CD4-positive, alpha-beta T cell treated with Interleukin-15 for 4 hours (primary cell): ENCODE data around the gene NFIA.

Experiments
- DNase-seq: peaks from one replicate; pipeline ENCODE4 v3.0.0-alpha.2; 2020; ENCODE audit warnings: low spot score

The NFIA gene

GRCh38 chr1:61299463-61299862 is 217.1 kb downstream of the NFIA start:
- DNase-seq, result no peak

DNA sequence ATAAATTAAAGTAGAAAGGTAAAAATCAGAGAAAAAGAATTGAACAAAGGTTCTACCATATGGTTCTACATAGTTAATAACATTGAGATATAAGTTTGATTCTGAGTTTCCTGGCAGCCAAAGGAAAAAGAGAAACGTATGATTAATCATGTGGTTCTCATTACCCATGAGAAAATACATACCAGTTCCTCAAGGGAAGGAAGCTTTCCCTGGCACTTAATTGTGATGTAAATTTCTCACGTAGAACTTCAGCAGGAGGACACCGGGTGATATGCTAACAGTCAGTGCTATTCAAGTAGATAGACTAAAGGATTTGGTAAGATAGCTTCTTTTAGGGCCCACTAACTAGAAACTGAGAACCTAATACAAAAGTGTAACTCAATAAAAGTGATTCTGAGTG is 218.5 kb downstream of the NFIA start:
- DNase-seq, result no peak

- peak; percentile 12 for DNase-seq
Observed at GRCh38 chr1:61301824-61302657, 219.7 kb downstream of the NFIA start.

GRCh38 chr1:61307422-61308142 is 225.2 kb downstream of the NFIA start:
- no peak for DNase-seq

DNA sequence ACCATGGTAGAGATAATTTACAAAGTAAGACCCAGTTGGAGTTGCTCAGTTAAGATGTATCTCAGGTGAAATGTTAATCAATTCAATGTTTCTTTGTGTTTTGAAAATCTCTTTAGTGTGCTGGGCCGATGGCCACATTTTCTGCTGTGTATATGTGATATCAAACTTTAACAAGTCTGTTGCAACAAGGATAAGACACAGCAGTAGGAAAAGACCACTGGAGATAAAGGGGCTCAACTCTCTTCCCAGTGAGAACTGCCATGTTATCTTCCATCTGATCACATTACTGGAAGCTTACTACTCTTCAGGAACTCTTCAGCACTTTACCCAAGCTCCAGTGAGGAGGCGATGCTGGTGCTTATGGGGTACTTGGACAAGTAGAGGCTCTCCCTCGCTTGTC is 227.7 kb downstream of the NFIA start:
- DNase-seq, result no peak

DNA sequence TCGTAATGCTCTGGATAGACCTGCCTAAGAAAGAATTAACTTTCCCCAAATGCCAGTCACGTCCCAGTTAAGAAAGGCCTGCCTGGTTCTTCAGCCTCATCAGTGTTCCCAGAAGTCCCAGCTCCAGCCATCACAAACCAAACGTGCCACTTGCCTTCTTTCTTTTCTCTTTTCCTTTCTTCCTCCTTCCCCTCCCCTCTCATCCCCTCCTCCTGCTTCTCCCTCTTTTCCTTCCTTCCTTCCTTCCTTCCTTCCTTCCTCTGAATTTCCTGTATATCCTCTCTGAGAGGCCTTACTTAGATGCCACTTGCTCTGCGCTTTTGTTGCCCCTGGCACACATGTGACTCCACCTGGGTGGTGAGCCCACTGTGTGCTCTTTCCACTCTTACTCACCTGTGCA is 228.2 kb downstream of the NFIA start:
- DNase-seq, result no peak

- DNase-seq, result no peak
Observed at GRCh38 chr1:61313906-61314422, 231.6 kb downstream of the NFIA start.

GRCh38 chr1:61315011-61315410 is 232.7 kb downstream of the NFIA start:
- no peak for DNase-seq

GRCh38 chr1:61316493-61316892 is 234.1 kb downstream of the NFIA start:
- DNase-seq, result no peak

DNA sequence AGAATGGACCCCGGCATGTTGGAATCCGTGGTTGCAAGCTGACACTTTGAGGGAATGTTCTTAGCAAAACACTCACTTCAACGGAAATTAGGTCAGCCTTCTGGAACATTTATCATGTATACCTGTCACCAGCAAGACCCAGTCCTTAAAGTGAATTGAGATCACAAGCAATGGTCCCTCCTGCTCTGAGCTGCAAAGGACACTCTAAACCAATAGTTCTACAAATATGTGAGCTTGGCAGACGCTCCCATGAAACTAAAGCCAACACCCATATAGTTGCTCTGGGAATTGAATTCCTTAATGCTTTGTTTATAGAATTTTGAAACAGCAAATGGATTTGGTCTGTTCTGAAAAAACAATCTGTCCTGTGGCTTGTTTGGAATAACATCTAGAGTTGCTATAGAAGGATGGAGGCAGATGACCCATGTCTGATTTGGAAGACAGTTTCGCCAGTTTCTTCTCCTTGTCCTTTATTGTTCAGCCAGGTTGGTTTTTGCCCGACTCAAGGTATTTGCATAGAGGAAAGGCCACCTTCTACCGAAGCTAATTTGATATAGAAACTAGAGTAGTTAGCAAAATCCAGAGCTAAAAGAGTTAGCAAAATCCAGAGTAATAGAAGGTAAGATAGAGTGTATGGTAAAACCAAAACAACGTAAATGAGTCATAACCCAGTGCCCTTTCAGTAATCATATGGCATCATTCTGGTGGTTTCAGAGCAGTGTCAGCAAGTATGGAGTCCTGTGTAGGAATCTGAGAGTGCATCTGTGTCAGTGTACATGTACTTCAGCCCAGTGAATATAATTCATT is 236.2 kb downstream of the NFIA start:
- DNase-seq, result no peak

DNA sequence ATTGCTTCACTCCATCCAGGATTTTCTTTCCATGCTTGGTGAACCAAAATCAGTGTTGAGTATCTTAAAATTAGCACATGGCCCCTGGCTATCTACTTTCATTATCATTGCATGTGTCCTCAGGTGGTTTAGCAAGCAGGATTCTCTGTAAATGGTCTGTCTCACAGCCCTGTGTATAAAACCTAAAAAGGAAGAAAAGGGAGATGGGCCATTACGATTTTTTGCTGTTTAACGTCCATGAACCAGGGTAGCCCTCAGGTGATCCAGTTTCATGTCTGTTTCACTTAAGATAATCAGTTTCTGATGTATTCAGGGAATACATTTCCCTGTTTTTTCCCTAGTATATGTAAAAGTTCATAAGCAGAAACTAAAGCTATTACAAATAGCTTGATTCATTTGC is 238.2 kb downstream of the NFIA start:
- DNase-seq, result no peak

- no peak for DNase-seq
Observed at GRCh38 chr1:61322008-61322744, 239.8 kb downstream of the NFIA start.

- DNase-seq, result no peak
Observed at GRCh38 chr1:61322769-61323168, 240.4 kb downstream of the NFIA start.

DNA sequence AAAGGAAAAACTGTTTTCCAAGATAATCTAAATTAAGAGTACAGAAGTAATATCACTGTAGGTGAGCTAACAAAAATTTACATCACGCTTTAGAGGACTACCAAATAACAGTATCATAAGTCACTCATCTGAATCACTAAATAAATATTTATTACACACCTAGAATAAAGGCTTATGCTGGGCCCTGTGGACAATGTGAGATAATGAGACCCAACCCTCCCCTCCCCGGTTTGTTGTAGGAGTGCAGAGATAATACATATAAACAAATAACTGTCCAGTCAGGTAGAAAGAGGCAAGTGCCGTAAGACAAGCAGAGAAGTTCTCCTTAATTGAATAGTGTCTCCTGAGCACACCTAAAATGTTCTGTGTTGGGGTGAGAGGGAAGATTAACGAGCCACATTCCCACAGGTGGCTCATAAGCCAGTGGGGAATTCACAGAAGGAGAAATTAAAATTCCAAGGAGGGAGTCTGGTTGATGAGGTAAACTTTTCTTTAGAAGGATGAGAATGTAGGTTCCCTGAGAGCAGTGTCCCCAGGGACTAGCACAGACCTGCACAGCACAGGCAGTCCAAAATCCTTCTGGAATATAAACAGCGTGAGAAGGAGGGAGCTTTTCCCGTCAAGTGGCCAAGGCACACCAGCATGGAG is 241.4 kb downstream of the NFIA start:
- DNase-seq, result no peak

GRCh38 chr1:61326713-61327112 is 244.4 kb downstream of the NFIA start:
- DNase-seq, result no peak

DNA sequence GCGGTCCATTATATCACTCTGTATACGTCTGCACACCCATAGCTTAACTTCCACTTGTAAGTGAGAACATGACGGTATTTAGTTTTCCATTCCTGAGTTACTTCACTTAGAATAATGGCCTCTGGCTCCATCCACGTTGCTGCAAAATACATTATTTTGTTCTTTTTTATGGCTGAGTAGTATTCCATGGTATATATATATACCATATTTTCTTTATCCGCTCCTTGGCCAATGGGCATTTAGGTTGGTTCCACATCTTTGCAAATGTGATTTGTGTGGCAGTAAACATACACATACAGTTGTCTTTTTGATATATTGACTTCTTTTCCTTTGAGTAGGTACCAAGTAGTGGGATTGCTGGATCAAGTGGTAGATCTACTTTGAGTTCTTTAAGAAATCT is 245.1 kb downstream of the NFIA start:
- no peak for DNase-seq

GRCh38 chr1:61329556-61329955 is 247.2 kb downstream of the NFIA start:
- no peak for DNase-seq

- no peak for DNase-seq
Observed at GRCh38 chr1:61330018-61330417, 247.7 kb downstream of the NFIA start.

DNA sequence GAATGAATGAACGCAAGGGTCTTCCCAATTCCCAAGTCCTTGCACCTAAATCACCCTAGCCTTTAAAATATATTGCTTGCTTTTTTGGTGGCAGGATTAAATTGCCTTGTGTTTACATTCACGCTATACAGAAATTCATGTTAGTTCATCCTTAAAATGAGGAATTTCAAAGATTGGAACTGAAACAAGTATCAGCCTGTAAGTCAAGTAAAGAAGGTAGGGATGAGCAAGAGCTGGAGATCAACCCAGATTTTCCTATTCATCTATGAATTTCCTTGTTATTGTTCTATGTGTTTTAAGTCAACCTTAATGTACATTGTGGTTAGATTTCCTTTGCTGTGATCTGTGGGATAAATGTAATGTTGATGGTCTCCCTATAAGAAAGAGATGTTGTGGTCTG is 248.2 kb downstream of the NFIA start:
- no peak for DNase-seq

DNA sequence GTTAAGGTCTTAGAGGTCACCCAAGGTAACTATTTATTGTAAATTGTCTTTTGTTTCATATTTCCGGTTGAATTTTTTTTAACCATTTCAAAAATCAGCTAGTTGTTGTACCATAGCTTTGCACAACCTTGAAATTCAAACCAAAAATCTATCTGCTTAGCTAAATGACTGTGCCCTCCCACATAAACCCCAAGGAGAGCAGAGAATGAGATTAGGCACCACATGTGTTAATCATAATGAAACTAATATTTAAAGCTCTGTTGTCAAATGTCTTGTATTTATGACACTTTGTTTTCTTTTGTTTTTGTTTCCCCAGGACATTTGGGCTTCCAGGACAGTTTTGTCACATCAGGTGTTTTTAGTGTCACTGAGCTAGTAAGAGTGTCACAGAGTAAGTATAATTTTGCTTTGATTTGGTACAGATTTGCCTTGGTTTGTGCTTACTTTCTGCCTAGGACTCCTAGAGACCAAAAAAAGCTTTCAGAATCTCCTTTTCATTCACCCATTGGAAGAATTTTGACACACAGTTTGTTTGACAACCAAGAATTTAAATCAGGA is 249.9 kb downstream of the NFIA start:
- no peak for DNase-seq

- DNase-seq, result no peak
Observed at GRCh38 chr1:61332796-61333195, 250.4 kb downstream of the NFIA start.
